Fibroblast of mammary gland (primary cell): ENCODE data around the gene CDAN1.

Experiments
- DNase-seq: peaks from one replicate; pipeline ENCODE4 v3.0.0-alpha.2; 2010; ENCODE audit warnings: low read depth
- H3K4me3 ChIP-seq: 2 replicates; pipeline ENCODE4 v1.5.1; 2011; ENCODE audit warnings: low read depth, mild to moderate bottlenecking, low read length, moderate library complexity; ENCODE audit not compliant: control insufficient read depth
- TF ChIP-seq, protein P1 (sequence below): conservative IDR thresholded peaks from 2 replicates; pipeline ENCODE4 v1.5.1; 2011; ENCODE audit warnings: low read depth, low read length, inconsistent platforms; ENCODE audit not compliant: control insufficient read depth, insufficient read depth

The CDAN1 gene

DNA sequence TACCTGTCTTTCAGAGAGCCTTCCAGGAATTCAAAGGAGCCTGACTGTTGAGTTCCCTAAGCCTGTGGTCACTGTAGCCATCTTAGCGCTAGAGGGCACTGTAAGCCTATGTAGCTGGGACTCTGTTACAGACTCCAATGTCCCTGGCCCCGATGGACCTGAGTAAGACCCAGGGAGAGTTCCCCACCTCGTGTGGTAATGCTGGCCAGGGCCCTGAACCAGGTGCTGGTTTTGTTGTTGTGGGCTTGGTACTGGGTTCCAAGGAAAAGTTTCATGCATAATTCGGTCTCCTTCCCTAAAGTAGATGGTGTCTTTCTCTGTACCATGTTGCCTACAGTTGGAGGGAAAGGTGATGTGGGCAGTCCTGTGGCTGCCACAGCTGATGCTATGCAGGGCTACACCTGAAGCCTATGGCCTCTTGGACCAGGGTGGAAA lies 32.4 kb downstream of the CDAN1 start:
- TF ChIP-seq, protein P1, sequence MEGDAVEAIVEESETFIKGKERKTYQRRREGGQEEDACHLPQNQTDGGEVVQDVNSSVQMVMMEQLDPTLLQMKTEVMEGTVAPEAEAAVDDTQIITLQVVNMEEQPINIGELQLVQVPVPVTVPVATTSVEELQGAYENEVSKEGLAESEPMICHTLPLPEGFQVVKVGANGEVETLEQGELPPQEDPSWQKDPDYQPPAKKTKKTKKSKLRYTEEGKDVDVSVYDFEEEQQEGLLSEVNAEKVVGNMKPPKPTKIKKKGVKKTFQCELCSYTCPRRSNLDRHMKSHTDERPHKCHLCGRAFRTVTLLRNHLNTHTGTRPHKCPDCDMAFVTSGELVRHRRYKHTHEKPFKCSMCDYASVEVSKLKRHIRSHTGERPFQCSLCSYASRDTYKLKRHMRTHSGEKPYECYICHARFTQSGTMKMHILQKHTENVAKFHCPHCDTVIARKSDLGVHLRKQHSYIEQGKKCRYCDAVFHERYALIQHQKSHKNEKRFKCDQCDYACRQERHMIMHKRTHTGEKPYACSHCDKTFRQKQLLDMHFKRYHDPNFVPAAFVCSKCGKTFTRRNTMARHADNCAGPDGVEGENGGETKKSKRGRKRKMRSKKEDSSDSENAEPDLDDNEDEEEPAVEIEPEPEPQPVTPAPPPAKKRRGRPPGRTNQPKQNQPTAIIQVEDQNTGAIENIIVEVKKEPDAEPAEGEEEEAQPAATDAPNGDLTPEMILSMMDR = peak; percentile 91
- peak; percentile 71 for DNase-seq
- no peak overlapping the region for H3K4me3 ChIP-seq

DNA sequence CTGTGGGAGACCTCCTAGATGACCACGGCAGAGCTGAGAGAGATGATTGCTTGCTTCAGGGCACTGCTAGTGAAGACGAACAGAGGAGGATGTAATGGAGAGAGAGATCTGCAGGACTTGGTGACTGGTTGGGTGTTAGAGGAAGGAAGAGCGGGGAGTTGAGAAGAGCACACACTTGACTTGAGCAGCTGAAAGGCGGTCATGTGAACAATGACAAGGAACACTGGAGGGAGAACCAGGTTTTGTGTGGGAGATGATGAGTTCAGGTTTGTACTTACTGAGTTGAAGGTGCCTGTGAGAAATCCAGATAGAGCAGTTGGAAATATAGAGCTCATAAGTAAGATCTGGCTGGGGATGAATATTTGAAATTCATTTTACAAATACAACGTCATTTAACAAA lies 40.3 kb downstream of the CDAN1 start:
- TF ChIP-seq, protein P1 = no peak
- H3K4me3 ChIP-seq = no peak overlapping the region
- no peak for DNase-seq

DNA sequence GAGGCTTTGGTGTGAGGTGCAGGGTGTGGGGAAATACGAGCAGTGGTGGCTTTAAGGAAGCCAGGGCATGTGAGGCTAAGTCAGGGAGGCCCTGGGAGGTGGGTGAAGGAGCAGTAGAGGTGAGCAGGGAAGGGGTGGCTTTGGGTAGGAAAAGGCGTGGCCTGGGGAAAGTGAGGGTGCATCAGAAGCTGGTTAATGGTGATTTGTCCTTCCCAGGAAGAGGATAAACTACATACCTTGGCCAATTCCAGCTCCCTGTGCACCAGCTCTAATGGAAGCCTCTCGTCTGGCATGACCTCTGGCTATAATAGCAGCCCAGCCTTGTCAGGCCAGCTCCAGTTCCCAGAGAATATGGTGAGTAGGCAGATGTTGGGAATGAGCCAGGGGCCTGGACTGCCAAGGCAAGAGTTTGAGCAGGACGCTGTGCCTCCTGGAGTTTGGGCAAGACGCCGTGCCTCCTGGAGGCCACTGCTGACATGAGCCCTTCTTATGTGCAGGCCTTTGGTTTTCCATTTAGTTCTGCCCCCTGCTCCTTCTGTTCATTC lies 41.3 kb downstream of the CDAN1 start:
- no peak overlapping the region for H3K4me3 ChIP-seq
- TF ChIP-seq, protein P1 = no peak
- DNase-seq = peak; percentile 18

DNA sequence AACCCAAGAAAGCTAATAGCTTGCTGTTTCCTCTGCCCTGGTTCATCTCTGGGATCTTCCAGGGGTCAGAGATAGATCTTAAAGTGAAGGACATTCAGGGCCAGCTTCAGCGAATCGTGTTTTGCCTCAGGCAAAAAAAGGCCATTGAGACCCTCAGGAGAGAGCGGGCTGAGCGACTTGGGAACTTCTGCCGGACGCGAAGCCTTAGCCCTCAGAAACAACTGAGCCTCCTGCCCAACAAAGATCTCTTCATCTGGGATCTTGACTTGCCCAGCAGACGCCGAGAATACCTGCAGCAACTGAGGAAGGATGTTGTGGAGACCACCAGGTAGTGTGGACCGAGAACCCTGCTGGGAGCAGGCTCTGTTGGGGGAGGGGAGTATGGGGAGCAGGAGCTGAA lies 42.5 kb downstream of the CDAN1 start:
- TF ChIP-seq, protein P1 = no peak
- no peak for DNase-seq
- H3K4me3 ChIP-seq = no peak overlapping the region

DNA sequence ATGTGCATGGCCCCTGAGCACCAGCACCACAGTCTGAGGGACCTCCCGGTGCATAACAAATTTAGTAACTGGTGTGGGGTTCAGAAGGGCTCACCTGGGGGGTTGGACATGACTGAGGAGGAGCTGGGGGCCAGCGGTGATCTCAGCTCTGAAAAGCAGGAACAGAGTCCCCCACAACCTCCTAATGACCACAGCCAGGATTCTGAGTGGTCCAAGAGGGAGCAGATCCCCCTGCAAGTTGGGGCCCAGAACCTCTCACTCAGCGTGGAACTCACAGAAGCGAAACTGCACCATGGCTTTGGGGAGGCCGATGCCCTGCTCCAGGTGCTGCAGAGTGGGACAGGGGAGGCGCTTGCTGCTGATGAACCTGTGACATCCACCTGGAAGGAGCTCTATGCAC lies 43.0 kb downstream of the CDAN1 start:
- DNase-seq = no peak
- TF ChIP-seq, protein P1 = no peak
- H3K4me3 ChIP-seq = no peak overlapping the region

DNA sequence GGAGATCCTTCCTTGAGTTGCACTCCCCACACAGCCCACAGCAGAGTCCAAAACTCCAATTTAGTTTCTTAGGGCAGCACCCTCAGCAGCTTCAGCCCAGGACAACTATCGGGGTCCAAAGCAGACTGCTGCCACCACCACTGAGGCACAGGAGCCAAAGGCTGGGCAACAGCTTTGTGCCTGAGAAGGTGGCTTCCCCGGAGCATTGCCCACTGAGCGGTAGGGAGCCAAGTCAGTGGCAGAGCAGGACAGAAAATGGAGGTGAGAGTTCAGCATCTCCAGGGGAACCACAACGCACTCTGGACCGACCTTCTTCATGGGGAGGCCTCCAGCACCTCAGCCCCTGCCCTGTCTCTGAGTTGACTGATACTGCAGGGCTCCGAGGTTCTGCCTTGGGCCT lies 43.4 kb downstream of the CDAN1 start:
- no peak for DNase-seq
- TF ChIP-seq, protein P1 = no peak
- no peak overlapping the region for H3K4me3 ChIP-seq

DNA sequence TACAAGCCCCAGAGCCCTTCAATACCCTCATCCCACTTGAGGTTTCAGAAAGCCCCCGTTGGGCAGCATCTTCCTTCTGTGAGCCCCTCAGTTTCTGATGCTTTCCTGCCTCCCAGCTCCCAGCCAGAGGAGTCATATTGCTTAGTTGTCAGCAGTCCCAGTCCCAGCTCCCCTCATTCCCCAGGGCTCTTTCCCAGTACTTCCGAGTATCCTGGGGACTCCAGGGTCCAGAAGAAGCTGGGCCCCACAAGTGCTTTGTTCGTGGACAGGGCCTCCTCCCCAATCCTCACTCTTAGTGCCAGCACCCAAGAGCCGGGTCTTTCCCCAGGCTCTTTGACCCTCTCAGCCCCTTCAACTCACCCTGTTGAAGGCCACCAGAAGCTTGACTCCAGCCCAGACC lies 43.9 kb downstream of the CDAN1 start:
- no peak overlapping the region for H3K4me3 ChIP-seq
- no peak for DNase-seq
- TF ChIP-seq, protein P1 = no peak
